Tibial artery (tissue), 4 donors: ENCODE results near the gene CHRNB1.

Experiments
- DNase-seq, 2 donors: peaks; one replicate each; pipeline ENCODE4 v3.0.0-alpha.2; 2019
- H3K27ac ChIP-seq, 2 donors: fragments of 200-600 bp; sonication (generic) in 1 of 2; 1 replicate in 1 of 2; 2 replicates in 1 of 2; pipeline ENCODE4 v1.5.1; 2018 to 2019; ENCODE audit warnings: mild to moderate bottlenecking in 1 of 2
- H3K27me3 ChIP-seq, 2 donors: fragments of 200-600 bp; sonication (generic) in 1 of 2; one replicate each; pipeline versions ENCODE4 v1.5.1 to v1.6.0; 2016 to 2019
- H3K36me3 ChIP-seq, 3 donors: fragments of 200-600 bp; sonication (generic) in 2 of 3; one replicate each; pipeline ENCODE4 v1.5.1; 2016 to 2019; ENCODE audit warnings: mild to moderate bottlenecking in 2 of 3
- H3K4me1 ChIP-seq, 4 donors: fragments of 200-600 bp; sonication (generic) in 2 of 4; 1 replicate in 3 of 4; 2 replicates in 1 of 4; pipeline ENCODE4 v1.5.1; 2016 to 2019
- H3K4me3 ChIP-seq, 2 donors: fragments of 200-600 bp; sonication (generic) in 1 of 2; 1 replicate in 1 of 2; 2 replicates in 1 of 2; pipeline ENCODE4 v1.5.1; 2018 to 2019; ENCODE audit warnings: mild to moderate bottlenecking in 2 of 2
- H3K9me3 ChIP-seq, 3 donors: fragments of 200-600 bp; sonication (generic) in 1 of 3; one replicate each; pipeline ENCODE4 v1.5.1; 2016 to 2019
- CTCF ChIP-seq, 2 experiments: fragments of 200-600 bp in 1 of 2; fragments of 450-650 bp in 1 of 2; IDR thresholded peaks; one replicate each; pipeline ENCODE4 v1.5.1; 2017 to 2019; ENCODE audit warnings: antibody characterized with exemption in 2 of 2, mild to moderate bottlenecking in 1 of 2, moderate library complexity in 1 of 2
- intact Hi-C: fragments of 100-400 bp; cut with DNase I; formaldehyde crosslinking; loops from one replicate; pipeline ENCODE4 v1.15.0; 2023; ENCODE audit warnings: low total_unique reads

CHRNB1 gene

GRCh38 chr17:7503521-7503920 is 58.7 kb downstream of the CHRNB1 start:
- H3K27ac ChIP-seq = no peak overlapping the region
- H3K27me3 ChIP-seq = no peaks in the 10 kb centered on the region
- intact Hi-C loops = no loop called here
- H3K9me3 ChIP-seq = no peaks in the 10 kb centered on the region
- H3K4me1 ChIP-seq = no peaks in the 10 kb centered on the region
- no peak overlapping the region for H3K4me3 ChIP-seq
- peaks cover 89 to 100% (median 90%) of the 10 kb centered on the region in 3 donors for H3K36me3 ChIP-seq
- TF ChIP-seq CTCF (IDR thresholded peaks at IDR 0.05) = no peak
- DNase-seq = no peak
